ENCODE results near the gene GP1BA.
A peak's percentile ranks its signal among the peaks of the same experiment; 100 is the strongest.

Gene GP1BA

GRCh38 chr17:4932756-4933155 is 679 bp downstream of the GP1BA start:
- DNase-seq (ENCODE audit: insufficient read length) (no peak), FAIRE-seq (peak; percentile 62)
- no peak for TF ChIP-seq TAF1 (IDR thresholded peaks at IDR 0.05; ENCODE audit: borderline replicate concordance, low read depth, low read length)
- TF ChIP-seq POLR2AphosphoS5 (IDR thresholded peaks at IDR 0.05; ENCODE audit: low read depth, low read length), result no peak

- DNase-seq (ENCODE audit: insufficient read length) (no peak), FAIRE-seq (no peak)
- TF ChIP-seq POLR2A (IDR thresholded peaks at IDR 0.05; ENCODE audit: low read depth, low read length) (no peak), POLR2AphosphoS5 (IDR thresholded peaks at IDR 0.05; ENCODE audit: low read depth, low read length) (no peak), TAF1 (IDR thresholded peaks at IDR 0.05; ENCODE audit: borderline replicate concordance, low read depth, low read length) (no peak)
Observed at GRCh38 chr17:4933646-4934045, 1.6 kb downstream of the GP1BA start.

- TF ChIP-seq POLR2A (IDR thresholded peaks at IDR 0.05; ENCODE audit: low read depth, low read length) (no peak; the same call in 1 of the 2 replicates), POLR2AphosphoS5 (IDR thresholded peaks at IDR 0.05; ENCODE audit: low read depth, low read length) (peak; percentile 55; the same call in 1 of the 2 replicates)
- DNase-seq (ENCODE audit: insufficient read length) (no peak), FAIRE-seq (peak; percentile 82)
Observed at GRCh38 chr17:4934173-4934979, 2.3 kb downstream of the GP1BA start.

- TF ChIP-seq POLR2A (IDR thresholded peaks at IDR 0.05; ENCODE audit: low read depth, low read length) (no peak), POLR2AphosphoS5 (IDR thresholded peaks at IDR 0.05; ENCODE audit: low read depth, low read length) (no peak), TAF1 (IDR thresholded peaks at IDR 0.05; ENCODE audit: borderline replicate concordance, low read depth, low read length) (no peak)
- DNase-seq (ENCODE audit: insufficient read length) (no peak), FAIRE-seq (no peak)
Observed at GRCh38 chr17:4935650-4936049, 3.6 kb downstream of the GP1BA start.

GRCh38 chr17:4936436-4936835 is 4.4 kb downstream of the GP1BA start:
- FAIRE-seq (no peak), DNase-seq (ENCODE audit: insufficient read length) (no peak)
- peak; percentile 22; the same call in 1 of the 2 replicates for TF ChIP-seq POLR2A (IDR thresholded peaks at IDR 0.05; ENCODE audit: low read depth, low read length)
- TF ChIP-seq TAF1 (IDR thresholded peaks at IDR 0.05; ENCODE audit: borderline replicate concordance, low read depth, low read length), result no peak
- no peak; the same call in 1 of the 2 replicates for TF ChIP-seq POLR2AphosphoS5 (IDR thresholded peaks at IDR 0.05; ENCODE audit: low read depth, low read length)

- TF ChIP-seq POLR2AphosphoS5 (IDR thresholded peaks at IDR 0.05; ENCODE audit: low read depth, low read length) (no peak), POLR2A (IDR thresholded peaks at IDR 0.05; ENCODE audit: low read depth, low read length) (no peak), TAF1 (IDR thresholded peaks at IDR 0.05; ENCODE audit: borderline replicate concordance, low read depth, low read length) (no peak)
- DNase-seq (ENCODE audit: insufficient read length) (no peak), FAIRE-seq (no peak)
Observed at GRCh38 chr17:4937553-4937952, 5.5 kb downstream of the GP1BA start.

GRCh38 chr17:4938069-4938491 is 6.0 kb downstream of the GP1BA start:
- FAIRE-seq, result no peak
- TF ChIP-seq POLR2AphosphoS5 (IDR thresholded peaks at IDR 0.05; ENCODE audit: low read depth, low read length), result no peak
- TF ChIP-seq POLR2A (IDR thresholded peaks at IDR 0.05; ENCODE audit: low read depth, low read length), result no peak
- TF ChIP-seq TAF1 (IDR thresholded peaks at IDR 0.05; ENCODE audit: borderline replicate concordance, low read depth, low read length), result no peak

GRCh38 chr17:4938688-4939545 is 6.8 kb downstream of the GP1BA start:
- no peak for TF ChIP-seq POLR2A (IDR thresholded peaks at IDR 0.05; ENCODE audit: low read depth, low read length)
- no peak for TF ChIP-seq TAF1 (IDR thresholded peaks at IDR 0.05; ENCODE audit: borderline replicate concordance, low read depth, low read length)
- TF ChIP-seq POLR2AphosphoS5 (IDR thresholded peaks at IDR 0.05; ENCODE audit: low read depth, low read length), result no peak
- FAIRE-seq, result peak; percentile 66
- DNase-seq (ENCODE audit: insufficient read length), result no peak

More at GRCh38 chr17:4938069-4938491, 6.0 kb downstream of the GP1BA start:
- no peak for DNase-seq (ENCODE audit: insufficient read length)

GRCh38 chr17:4939546-4939795 is 7.4 kb downstream of the GP1BA start:
- DNase-seq (ENCODE audit: insufficient read length) (no peak), FAIRE-seq (no peak)
- TF ChIP-seq TAF1 (IDR thresholded peaks at IDR 0.05; ENCODE audit: borderline replicate concordance, low read depth, low read length) (no peak), POLR2AphosphoS5 (IDR thresholded peaks at IDR 0.05; ENCODE audit: low read depth, low read length) (no peak), POLR2A (IDR thresholded peaks at IDR 0.05; ENCODE audit: low read depth, low read length) (no peak)

GRCh38 chr17:4939796-4940554 is 7.9 kb downstream of the GP1BA start, which contains the start of the genes RNF167 and SLC25A11:
Gene RNF167, plus strand, starts transcription at chr17:4940268. Its CDS starts 642 bp downstream, at chr17:4940910.
Gene SLC25A11, minus strand, starts transcription at chr17:4940046. Its CDS starts 136 bp downstream, at chr17:4939910.
- TF ChIP-seq TAF1 (IDR thresholded peaks at IDR 0.05; ENCODE audit: borderline replicate concordance, low read depth, low read length) (peak; percentile 65; the same call in 1 of the 2 replicates), POLR2A (IDR thresholded peaks at IDR 0.05; ENCODE audit: low read depth, low read length) (peak; percentile 84), POLR2AphosphoS5 (IDR thresholded peaks at IDR 0.05; ENCODE audit: low read depth, low read length) (peak; percentile 81)
- peak; percentile 96 for DNase-seq (ENCODE audit: insufficient read length)
- FAIRE-seq, result peak; percentile 99

Data from GM12892 (cell line).